Measurements from ENCODE around the gene PARP9.

- TF ChIP-seq SIN3A (IDR thresholded peaks at IDR 0.05; ENCODE audit: borderline replicate concordance, insufficient read depth, low read length) (no peak), POLR2AphosphoS5 (IDR thresholded peaks at IDR 0.05; ENCODE audit: low read depth, low read length) (no peak), REST (IDR thresholded peaks at IDR 0.05; ENCODE audit: insufficient read depth in 1 of 2, low read depth in 2 of 2, low read length in 2 of 2) (no peak), TAF1 (IDR thresholded peaks at IDR 0.05; ENCODE audit: borderline replicate concordance, insufficient read depth, low read length) (no peak)
These were observed 40.8 kb downstream of the PARP9 start for GRCh38 chr3:122523317-122523716.
